CD4-positive, alpha-beta T cell (primary cell): ENCODE data around the gene CCSER1. TPM values are rescaled to one million over a fixed set of nuclear protein-coding genes. Genes with fewer than 3 reads are reported as not detected.

Experiments
- ATAC-seq: fragments of 200-7000 bp; cut with Tn5 transposase; one replicate; pipeline ENCODE4 v1.10.0; 2022; ENCODE audit warnings: mild to moderate bottlenecking; ENCODE audit not compliant: poor library complexity
- CTCF ChIA-PET: fragments of 350-600 bp; sonication (Branson Sonifier 250); formaldehyde crosslinking; loops from one replicate; lab custom pipeline; 2021; ENCODE audit warnings: antibody characterized with exemption, inconsistent platforms; lab: Charles Lee
- POLR2A ChIA-PET: fragments of 350-600 bp; sonication (Branson Sonifier 250); formaldehyde crosslinking; loops from one replicate; lab custom pipeline; 2021; ENCODE audit warnings: antibody characterized with exemption, inconsistent platforms; lab: Charles Lee
- DNase-seq, 14 experiments: peaks; one replicate each; pipeline ENCODE4 v3.0.0-alpha.2; 2013 to 2020; ENCODE audit warnings: mixed read lengths in 2 of 14
- H3K27ac ChIP-seq, 2 donors: one replicate each; pipeline versions ENCODE4 v1.5.1 to v1.7.0; 2013; ENCODE audit warnings: low read length in 2 of 2, low read depth in 1 of 2, mild to moderate bottlenecking in 1 of 2
- H3K27me3 ChIP-seq, 2 experiments: 1 replicate in 1 of 2; 2 replicates in 1 of 2; pipeline versions ENCODE4 v1.6.1 to v1.7.0; 2013; ENCODE audit warnings: low read length in 2 of 2, control low read depth in 1 of 2, mild to moderate bottlenecking in 1 of 2, moderate library complexity in 1 of 2; ENCODE audit not compliant: insufficient read depth in 2 of 2, control insufficient read depth in 1 of 2
- H3K36me3 ChIP-seq: one replicate; pipeline ENCODE4 v1.6.1; 2013; ENCODE audit warnings: low read length, control low read depth; ENCODE audit not compliant: insufficient read depth
- H3K4me1 ChIP-seq: one replicate; pipeline ENCODE4 v1.6.1; 2013; ENCODE audit warnings: low read length, control low read depth; ENCODE audit not compliant: insufficient read depth
- H3K4me3 ChIP-seq: one replicate; pipeline ENCODE4 v1.5.1; 2013; ENCODE audit warnings: mild to moderate bottlenecking, low read length, moderate library complexity
- H3K9me3 ChIP-seq, 2 experiments: 1 replicate in 1 of 2; 2 replicates in 1 of 2; pipeline versions ENCODE4 v1.6.1 to v1.7.0; 2013; ENCODE audit warnings: low read length in 2 of 2, mild to moderate bottlenecking in 2 of 2, control low read depth in 1 of 2, moderate library complexity in 1 of 2; ENCODE audit not compliant: control insufficient read depth in 1 of 2, insufficient read depth in 1 of 2
- H3K27ac Mint-ChIP-seq: one replicate; pipeline ENCODE4 v1.8.0; 2020; ENCODE audit warnings: mixed read lengths
- H3K27me3 Mint-ChIP-seq: one replicate; pipeline ENCODE4 v1.8.0; 2021; ENCODE audit warnings: mixed read lengths
- H3K36me3 Mint-ChIP-seq: one replicate; pipeline ENCODE4 v1.8.0; 2021; ENCODE audit warnings: low read depth, mixed read lengths
- H3K4me1 Mint-ChIP-seq: one replicate; pipeline ENCODE4 v1.8.0; 2021; ENCODE audit warnings: low read depth, mixed read lengths
- H3K4me3 Mint-ChIP-seq: one replicate; pipeline ENCODE4 v1.8.0; 2020; ENCODE audit warnings: mild to moderate bottlenecking, mixed read lengths
- H3K9me3 Mint-ChIP-seq: one replicate; pipeline ENCODE4 v1.8.0; 2020; ENCODE audit warnings: mixed read lengths
- intact Hi-C, 2 experiments: fragments of 100-400 bp; cut with DNase I in 1 of 2; cut with micrococcal nuclease in 1 of 2; formaldehyde crosslinking; loops; one replicate each; pipeline versions ENCODE4 v1.15.1 to v1.9.0; 2023 to 2025; cut with DNase I, micrococcal nuclease
- total RNA-seq, 174 experiments: library from RNA in 2 of 174; stranded (reverse) in 2 of 174; gene quantifications; one replicate each; pipeline ENCODE4 v1.2.3 and lab custom pipeline; 2021 to 2026
- TF ChIP-seq, protein P1 (sequence below): fragments of 200-600 bp; IDR thresholded peaks from one replicate; pipeline ENCODE4 v1.8.0; 2022; ENCODE audit warnings: antibody characterized with exemption, mild to moderate bottlenecking

The CCSER1 gene
- total RNA-seq, 2 experiments from 2014 or later, result 0.36 to 0.71 TPM

DNA sequence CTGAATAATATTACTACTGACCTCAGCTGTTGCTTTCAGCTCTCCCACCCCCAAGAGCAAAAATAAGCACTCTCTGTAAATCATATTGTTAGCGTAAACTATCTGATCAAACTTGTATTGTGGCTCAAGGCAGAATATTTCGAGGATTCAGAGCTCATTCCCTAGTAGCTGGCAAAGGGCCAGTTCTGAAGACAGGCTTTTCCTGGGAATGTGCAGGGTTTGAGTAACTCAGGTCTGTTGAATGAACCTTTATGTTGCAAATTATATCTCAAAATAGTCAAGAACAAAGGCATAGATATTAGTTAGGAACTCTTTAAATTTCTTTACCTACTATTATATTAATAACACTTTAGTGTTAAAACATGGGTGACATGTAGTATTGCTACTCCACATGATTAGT lies 454.9 kb downstream of the CCSER1 start:
- no peak overlapping the region for H3K4me3 Mint-ChIP-seq
- no peaks in the 10 kb centered on the region for H3K27me3 Mint-ChIP-seq
- no peaks in the 10 kb centered on the region for H3K4me1 ChIP-seq
- no peaks in the 10 kb centered on the region for H3K9me3 ChIP-seq
- H3K4me1 Mint-ChIP-seq, result no peaks in the 10 kb centered on the region
- H3K9me3 Mint-ChIP-seq, result peaks cover 3% of the 10 kb centered on the region
- H3K4me3 ChIP-seq, result no peak overlapping the region
- H3K27me3 ChIP-seq, result no peaks in the 10 kb centered on the region
- H3K36me3 Mint-ChIP-seq, result no peaks in the 10 kb centered on the region
- POLR2A ChIA-PET, result no interaction called here
- intact Hi-C loops, result no loop called here
- DNase-seq, result no peak
- H3K27ac ChIP-seq, result no peak overlapping the region
- H3K36me3 ChIP-seq, result no peaks in the 10 kb centered on the region
- H3K27ac Mint-ChIP-seq, result no peak overlapping the region
- no peak for ATAC-seq
- CTCF ChIA-PET, result no interaction called here
- TF ChIP-seq, protein P1, sequence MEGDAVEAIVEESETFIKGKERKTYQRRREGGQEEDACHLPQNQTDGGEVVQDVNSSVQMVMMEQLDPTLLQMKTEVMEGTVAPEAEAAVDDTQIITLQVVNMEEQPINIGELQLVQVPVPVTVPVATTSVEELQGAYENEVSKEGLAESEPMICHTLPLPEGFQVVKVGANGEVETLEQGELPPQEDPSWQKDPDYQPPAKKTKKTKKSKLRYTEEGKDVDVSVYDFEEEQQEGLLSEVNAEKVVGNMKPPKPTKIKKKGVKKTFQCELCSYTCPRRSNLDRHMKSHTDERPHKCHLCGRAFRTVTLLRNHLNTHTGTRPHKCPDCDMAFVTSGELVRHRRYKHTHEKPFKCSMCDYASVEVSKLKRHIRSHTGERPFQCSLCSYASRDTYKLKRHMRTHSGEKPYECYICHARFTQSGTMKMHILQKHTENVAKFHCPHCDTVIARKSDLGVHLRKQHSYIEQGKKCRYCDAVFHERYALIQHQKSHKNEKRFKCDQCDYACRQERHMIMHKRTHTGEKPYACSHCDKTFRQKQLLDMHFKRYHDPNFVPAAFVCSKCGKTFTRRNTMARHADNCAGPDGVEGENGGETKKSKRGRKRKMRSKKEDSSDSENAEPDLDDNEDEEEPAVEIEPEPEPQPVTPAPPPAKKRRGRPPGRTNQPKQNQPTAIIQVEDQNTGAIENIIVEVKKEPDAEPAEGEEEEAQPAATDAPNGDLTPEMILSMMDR, result no peak

DNA sequence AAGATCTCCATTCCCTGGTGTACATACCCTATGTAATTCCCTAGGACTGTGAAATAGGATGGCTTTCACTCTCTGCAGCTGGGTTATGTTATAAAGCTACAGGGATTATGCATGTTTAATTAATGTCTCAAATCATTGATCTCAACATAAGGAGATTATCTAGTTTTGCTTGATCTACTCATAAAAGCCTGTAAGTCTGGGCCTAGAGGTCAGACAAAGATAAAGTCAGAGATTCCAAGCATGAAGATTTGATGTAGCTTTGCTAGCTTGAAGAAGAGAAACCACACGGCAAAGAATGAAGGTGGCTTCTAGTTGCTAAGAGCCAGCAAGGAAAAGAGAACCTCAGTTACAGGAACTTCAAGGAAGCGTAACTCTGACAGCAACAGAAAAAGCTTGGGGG lies 456.9 kb downstream of the CCSER1 start:
- no peaks in the 10 kb centered on the region for H3K36me3 ChIP-seq
- H3K4me1 Mint-ChIP-seq, result no peaks in the 10 kb centered on the region
- H3K27me3 Mint-ChIP-seq, result no peaks in the 10 kb centered on the region
- ATAC-seq, result no peak
- H3K27ac ChIP-seq, result no peak overlapping the region
- H3K27ac Mint-ChIP-seq, result no peak overlapping the region
- peaks cover 3% of the 10 kb centered on the region for H3K9me3 Mint-ChIP-seq
- CTCF ChIA-PET, result no interaction called here
- no peaks in the 10 kb centered on the region for H3K9me3 ChIP-seq
- intact Hi-C loops, result no loop called here
- TF ChIP-seq, protein P1, result no peak
- no peaks in the 10 kb centered on the region for H3K36me3 Mint-ChIP-seq
- no peaks in the 10 kb centered on the region for H3K27me3 ChIP-seq
- POLR2A ChIA-PET, result no interaction called here
- no peaks in the 10 kb centered on the region for H3K4me1 ChIP-seq
- no peak for DNase-seq
- H3K4me3 ChIP-seq, result no peak overlapping the region
- H3K4me3 Mint-ChIP-seq, result no peak overlapping the region

DNA sequence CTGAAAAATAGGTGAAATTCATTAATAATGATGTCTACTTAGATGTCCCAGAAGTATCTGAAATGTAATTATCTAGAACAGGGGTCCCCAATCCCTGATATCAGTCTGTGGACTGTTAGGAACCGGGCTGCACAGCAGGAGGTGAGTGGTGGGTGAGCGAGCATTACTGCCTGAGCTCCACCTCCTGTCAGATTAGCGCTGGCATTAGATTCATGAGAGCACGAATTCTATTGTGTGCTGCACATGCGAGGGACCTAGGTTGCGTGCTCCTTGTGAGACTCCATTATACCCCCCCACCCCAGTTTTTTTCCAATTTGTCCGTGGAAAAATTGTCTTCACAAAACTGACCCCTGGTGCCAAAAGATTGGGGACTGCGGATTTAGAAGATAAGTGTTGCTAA lies 458.8 kb downstream of the CCSER1 start:
- Mint-ChIP-seq H3K27me3 (no peaks in the 10 kb centered on the region), H3K4me3 (no peak overlapping the region), H3K36me3 (no peaks in the 10 kb centered on the region), H3K9me3 (peaks cover 5% of the 10 kb centered on the region), H3K27ac (no peak overlapping the region), H3K4me1 (no peaks in the 10 kb centered on the region)
- ATAC-seq (no peak), DNase-seq (no peak)
- Histone ChIP-seq H3K36me3 (no peaks in the 10 kb centered on the region), H3K27me3 (no peaks in the 10 kb centered on the region), H3K9me3 (no peaks in the 10 kb centered on the region), H3K4me1 (no peaks in the 10 kb centered on the region), H3K4me3 (no peak overlapping the region), H3K27ac (no peak overlapping the region)
- TF ChIP-seq, protein P1, result no peak
- intact Hi-C loops, result no loop called here
- POLR2A ChIA-PET, result no interaction called here
- CTCF ChIA-PET, result no interaction called here
